ENCODE data around the gene A2ML1. TPM values are rescaled to one million over a fixed set of nuclear protein-coding genes. Genes with fewer than 3 reads are reported as not detected.

A2ML1 gene
- total and polyA plus RNA-seq, 2 of the 4 experiments (the other 2 are of a cell fraction), result not detected

DNA sequence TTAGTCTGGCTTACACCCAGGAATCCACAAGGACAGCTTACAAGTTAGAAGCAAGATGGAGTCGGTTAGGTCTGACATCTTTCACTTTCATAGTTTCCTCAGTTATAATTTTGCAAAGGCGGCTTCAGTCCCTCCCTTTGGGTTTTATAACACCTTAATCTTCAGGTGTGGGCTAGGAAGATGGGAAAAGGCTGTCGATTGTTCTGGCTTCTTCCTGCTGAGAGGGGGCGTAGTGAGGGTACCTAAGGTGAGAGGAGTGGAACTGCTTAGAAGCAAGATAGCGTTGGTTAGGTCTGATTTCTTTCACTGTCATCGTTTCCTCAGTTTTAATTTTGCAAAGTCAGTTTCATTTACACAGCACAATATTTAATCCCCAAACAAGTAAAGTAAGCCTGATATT, 10.1 kb downstream of the A2ML1 start:
- no peaks in the 10 kb centered on the region for H3K9me3 ChIP-seq (ENCODE audit: control insufficient read depth, insufficient read depth, low read length)
- H3K36me3 ChIP-seq (ENCODE audit: control insufficient read depth, insufficient read depth, low read length), result no peaks in the 10 kb centered on the region
- H2AK5ac ChIP-seq (ENCODE audit: low read depth, low read length), result no peak overlapping the region
- H2AFZ ChIP-seq (replicated peaks; ENCODE audit: low read length, poor library complexity), result no peak overlapping the region
- no peaks in the 10 kb centered on the region for H3K27me3 ChIP-seq (ENCODE audit: control insufficient read depth, insufficient read depth, low read length)
- intact Hi-C loops (cut with micrococcal nuclease) (no loop called here), in situ Hi-C loops (cut with MboI; ENCODE audit: low sequenced_read_pairs) (no loop called here), dilution Hi-C loops (cut with HindIII; ENCODE audit: low sequenced_read_pairs, unreplicated experiment) (no loop called here)
- H3K79me1 ChIP-seq (ENCODE audit: low read depth in 1 of 2, low read length in 2 of 2), result no peaks in the 10 kb centered on the region
- ATAC-seq (ENCODE audit: low read depth), result no peak
- TF ChIP-seq RAD21 (IDR thresholded peaks at IDR 0.05; ENCODE audit: low read length), result no peak
- no peak for TF ChIP-seq MAFK (IDR thresholded peaks at IDR 0.05; ENCODE audit: low read depth, low read length)
- TF ChIP-seq MAZ (IDR thresholded peaks at IDR 0.05; ENCODE audit: borderline replicate concordance, low read depth, low read length), result no peak
- no peak for TF ChIP-seq POLR2A (IDR thresholded peaks at IDR 0.05; ENCODE audit: low read depth, low read length)
- TF ChIP-seq, protein P1, sequence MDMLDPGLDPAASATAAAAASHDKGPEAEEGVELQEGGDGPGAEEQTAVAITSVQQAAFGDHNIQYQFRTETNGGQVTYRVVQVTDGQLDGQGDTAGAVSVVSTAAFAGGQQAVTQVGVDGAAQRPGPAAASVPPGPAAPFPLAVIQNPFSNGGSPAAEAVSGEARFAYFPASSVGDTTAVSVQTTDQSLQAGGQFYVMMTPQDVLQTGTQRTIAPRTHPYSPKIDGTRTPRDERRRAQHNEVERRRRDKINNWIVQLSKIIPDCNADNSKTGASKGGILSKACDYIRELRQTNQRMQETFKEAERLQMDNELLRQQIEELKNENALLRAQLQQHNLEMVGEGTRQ (IDR thresholded peaks at IDR 0.05; ENCODE audit: low read depth, low read length), result no peak
- no peak for TF ChIP-seq BHLHE40 (IDR thresholded peaks at IDR 0.05; ENCODE audit: low read depth, low read length)
- no peak for TF ChIP-seq RFX5 (IDR thresholded peaks at IDR 0.05; ENCODE audit: low read depth, low read length)
- TF ChIP-seq NFE2L2 (IDR thresholded peaks at IDR 0.05; ENCODE audit: low read depth, low read length), result no peak
- TF ChIP-seq RCOR1 (IDR thresholded peaks at IDR 0.05; ENCODE audit: insufficient replicate concordance, low read length), result no peak
- TF ChIP-seq, protein P2, sequence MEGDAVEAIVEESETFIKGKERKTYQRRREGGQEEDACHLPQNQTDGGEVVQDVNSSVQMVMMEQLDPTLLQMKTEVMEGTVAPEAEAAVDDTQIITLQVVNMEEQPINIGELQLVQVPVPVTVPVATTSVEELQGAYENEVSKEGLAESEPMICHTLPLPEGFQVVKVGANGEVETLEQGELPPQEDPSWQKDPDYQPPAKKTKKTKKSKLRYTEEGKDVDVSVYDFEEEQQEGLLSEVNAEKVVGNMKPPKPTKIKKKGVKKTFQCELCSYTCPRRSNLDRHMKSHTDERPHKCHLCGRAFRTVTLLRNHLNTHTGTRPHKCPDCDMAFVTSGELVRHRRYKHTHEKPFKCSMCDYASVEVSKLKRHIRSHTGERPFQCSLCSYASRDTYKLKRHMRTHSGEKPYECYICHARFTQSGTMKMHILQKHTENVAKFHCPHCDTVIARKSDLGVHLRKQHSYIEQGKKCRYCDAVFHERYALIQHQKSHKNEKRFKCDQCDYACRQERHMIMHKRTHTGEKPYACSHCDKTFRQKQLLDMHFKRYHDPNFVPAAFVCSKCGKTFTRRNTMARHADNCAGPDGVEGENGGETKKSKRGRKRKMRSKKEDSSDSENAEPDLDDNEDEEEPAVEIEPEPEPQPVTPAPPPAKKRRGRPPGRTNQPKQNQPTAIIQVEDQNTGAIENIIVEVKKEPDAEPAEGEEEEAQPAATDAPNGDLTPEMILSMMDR (conservative IDR thresholded peaks at IDR 0.05; ENCODE audit: low read depth, low read length), result no peak
- TF ChIP-seq FOS (IDR thresholded peaks at IDR 0.05; ENCODE audit: low read depth, low read length), result no peak
- H3K4me1 ChIP-seq (ENCODE audit: control insufficient read depth, insufficient read depth, low read length), result no peaks in the 10 kb centered on the region
- H4K5ac ChIP-seq (ENCODE audit: low read depth, low read length), result no peak overlapping the region
- H2BK20ac ChIP-seq (ENCODE audit: low read depth, low read length), result no peak overlapping the region
- no TSS peak for BruUV-seq (replicated peaks)
- no peaks in the 10 kb centered on the region for H3K9me1 ChIP-seq (ENCODE audit: insufficient read depth, low read length)
- DNase-seq, result no peak
- H2BK5ac ChIP-seq (ENCODE audit: low read depth, low read length, poor library complexity, severe bottlenecking), result no peak overlapping the region
- H3K23ac ChIP-seq (ENCODE audit: low read depth, low read length), result no peak overlapping the region
- H4K8ac ChIP-seq (ENCODE audit: low read depth in 2 of 2, low read length in 2 of 2), result no peak overlapping the region
- no peak overlapping the region for H3K14ac ChIP-seq (replicated peaks; ENCODE audit: low read depth, low read length)
- no peak overlapping the region for H2BK15ac ChIP-seq (ENCODE audit: low read depth, low read length)
- no peak overlapping the region for H3K56ac ChIP-seq (ENCODE audit: extremely low read depth, insufficient read depth, low read length)
- H3K9ac ChIP-seq (ENCODE audit: low read depth, low read length), result no peak overlapping the region
- no peak overlapping the region for H3K27ac ChIP-seq (ENCODE audit: insufficient read depth, low read length)
- no peak overlapping the region for H3K4ac ChIP-seq (ENCODE audit: low read depth, low read length)
- no peak overlapping the region for H3K4me2 ChIP-seq (ENCODE audit: low read depth, low read length)
- ChIA-PET CTCF (no interaction called here), POLR2A (ENCODE audit: unreplicated experiment) (no interaction called here)
- no CpG with 5 or more reads among the region's 6 CpGs for WGBS, 2 experiments (ENCODE audit: extremely low coverage in 2 of 2, insufficient read length in 1 of 2)
- no peak overlapping the region for H3K4me3 ChIP-seq (ENCODE audit: insufficient read depth, low read depth, low read length)
- no peak overlapping the region for H2AK9ac ChIP-seq (replicated peaks; ENCODE audit: low read depth, low read length, poor library complexity)
- H4K20me1 ChIP-seq (ENCODE audit: insufficient read depth, low read length), result no peaks in the 10 kb centered on the region
- no peak overlapping the region for H2BK120ac ChIP-seq (ENCODE audit: low read depth, low read length)
- no peak overlapping the region for H3K18ac ChIP-seq (ENCODE audit: low read depth, low read length)
- no peak overlapping the region for H4K91ac ChIP-seq (ENCODE audit: insufficient read depth, low read depth, low read length)
